Thyroid gland (tissue), 4 donors: Measurements from ENCODE around the gene SLC6A12. TPM values are rescaled to one million over a fixed set of nuclear protein-coding genes. Genes with fewer than 3 reads are reported as not detected.

Source experiments
- DNase-seq, 2 donors: peaks; one replicate each; pipeline ENCODE4 v3.0.0-alpha.2; 2019
- H3K27ac ChIP-seq, 3 donors: fragments of 200-600 bp; sonication (generic); 1 replicate in 2 of 3; 2 replicates in 1 of 3; pipeline ENCODE4 v1.5.1; 2016 to 2019; ENCODE audit warnings: mild to moderate bottlenecking in 1 of 3, moderate library complexity in 1 of 3
- H3K27me3 ChIP-seq: fragments of 200-600 bp; sonication (generic); one replicate; pipeline ENCODE4 v1.5.1; 2019
- H3K36me3 ChIP-seq, 2 donors: fragments of 200-600 bp; sonication (generic); one replicate each; pipeline ENCODE4 v1.5.1; 2016 to 2019
- H3K4me1 ChIP-seq, 2 donors: fragments of 200-600 bp; sonication (generic); one replicate each; pipeline ENCODE4 v1.5.1; 2017 to 2019
- H3K4me3 ChIP-seq, 3 donors: fragments of 200-600 bp; sonication (generic); replicated peaks in 1 of 3; 1 replicate in 2 of 3; 2 replicates in 1 of 3; pipeline ENCODE4 v1.5.1; 2016; ENCODE audit warnings: mild to moderate bottlenecking in 1 of 3
- H3K9me3 ChIP-seq: fragments of 200-600 bp; sonication (generic); one replicate; pipeline ENCODE4 v1.5.1; 2017
- CTCF ChIP-seq, 6 experiments: fragments of 200-600 bp in 3 of 6; fragments of 450-650 bp in 3 of 6; sonication (generic) in 3 of 6; IDR thresholded peaks; one replicate each; pipeline ENCODE4 v1.5.1; 2016 to 2019; ENCODE audit warnings: antibody characterized with exemption in 6 of 6, mild to moderate bottlenecking in 2 of 6, inconsistent platforms in 1 of 6, moderate library complexity in 1 of 6
- POLR2A ChIP-seq, 2 donors: fragments of 450-650 bp; IDR thresholded peaks; one replicate each; pipeline ENCODE4 v1.6.1; 2017; ENCODE audit warnings: antibody characterized with exemption in 2 of 2, mild to moderate bottlenecking in 2 of 2, moderate library complexity in 1 of 2
- WGBS, 2 donors: methylation state at CpG; one replicate each; pipeline ENCODE4 v1.1.5; 2017; 5-methylcytosine and 5-hydroxymethylcytosine counted together
- intact Hi-C: fragments of 100-400 bp; cut with DNase I; formaldehyde crosslinking; loops from one replicate; pipeline ENCODE4 v1.15.1; 2023
- total RNA-seq, 4 donors: library from RNA; depleted of rRNA; stranded (reverse); fragments of >200 nt; gene quantifications; one replicate each; pipeline ENCODE4 v1.2.3, GENCODE V29; 2016

The SLC6A12 gene
- total RNA-seq, 4 donors from 2014 or later: 9.4 to 27.7 (median 18.3) TPM

GRCh38 chr12:144650-145284 lies 69.2 kb downstream of the SLC6A12 start:
- Histone ChIP-seq H3K9me3 (no peaks in the 10 kb centered on the region), H3K36me3 (no peaks in the 10 kb centered on the region), H3K27ac (no peak overlapping the region), H3K4me1 (peaks cover 1 to 7% of the 10 kb centered on the region in 2 donors), H3K4me3 (no peak overlapping the region), H3K27me3 (no peaks in the 10 kb centered on the region)
- DNase-seq: no peak
- TF ChIP-seq CTCF (IDR thresholded peaks at IDR 0.05) (no peak), POLR2A (IDR thresholded peaks at IDR 0.05) (no peak)
- intact Hi-C loops: no loop called here
- WGBS, 2 donors: 79 to 86% methylated on average over 5 of the region's 5 CpGs

GRCh38 chr12:143964-144649 lies 69.8 kb downstream of the SLC6A12 start:
- no peak for DNase-seq
- Histone ChIP-seq H3K4me3 (no peak overlapping the region), H3K27ac (no peak overlapping the region), H3K4me1 (peaks cover 4 to 9% of the 10 kb centered on the region in 2 donors), H3K27me3 (no peaks in the 10 kb centered on the region), H3K9me3 (no peaks in the 10 kb centered on the region), H3K36me3 (no peaks in the 10 kb centered on the region)
- WGBS, 2 donors: 77 to 80% methylated on average over 19 of the region's 19 CpGs
- intact Hi-C loops: no loop called here
- TF ChIP-seq CTCF (IDR thresholded peaks at IDR 0.05): no peak
- TF ChIP-seq POLR2A (IDR thresholded peaks at IDR 0.05): no peak

- Histone ChIP-seq H3K27ac (no peak overlapping the region), H3K4me1 (peaks cover 4 to 10% of the 10 kb centered on the region in 2 donors), H3K27me3 (no peaks in the 10 kb centered on the region), H3K4me3 (no peak overlapping the region), H3K36me3 (no peaks in the 10 kb centered on the region), H3K9me3 (no peaks in the 10 kb centered on the region)
- DNase-seq: no peak
- intact Hi-C loops: no loop called here
- TF ChIP-seq POLR2A (IDR thresholded peaks at IDR 0.05) (no peak), CTCF (IDR thresholded peaks at IDR 0.05) (no peak)
- 63 to 87% methylated on average over 5 of the region's 5 CpGs for WGBS, 2 donors
Measured at GRCh38 chr12:140162-140561, 73.8 kb downstream of the SLC6A12 start.

Other genes with a start within 250 kb of the SLC6A12 start
- gene IQSEC3, start 147.4 kb downstream of the SLC6A12 start, total RNA-seq: 1 to 10 TPM in 2 of 4 donors, under 1 TPM in 2; 0.27 to 1.3 (median 1.0) TPM
- gene SLC6A13, start 48.7 kb upstream of the SLC6A12 start, total RNA-seq: 10 to 100 TPM in 1 of 4 donors, 1 to 10 TPM in 3; 5.0 to 24.9 (median 8.8) TPM
- 10 to 100 TPM; 52.1 to 72.3 (median 66.2) TPM for gene KDM5A, start 175.2 kb upstream of the SLC6A12 start, total RNA-seq
- gene CCDC77, start 187.5 kb upstream of the SLC6A12 start, total RNA-seq: 10 to 100 TPM; 10.2 to 20.3 (median 12.3) TPM
- gene B4GALNT3, start 245.8 kb upstream of the SLC6A12 start, total RNA-seq: 1 to 10 TPM; 3.9 to 6.6 (median 5.6) TPM